NCI-H82 treated with DMSO at 0.1 percent for 48 hours (cell line): ENCODE data around the gene DDX39B.
"Not testable (repeated sequence)": the region's sequence is repeated elsewhere in the genome, so short reads cannot be mapped to it uniquely, and the experiment has no call there.

Experiments used
- DNase-seq: peaks from one replicate; lab custom pipeline; 2025; ENCODE audit not compliant: unreplicated experiment; lab: John Stamatoyannopoulos, UW

The DDX39B gene

GRCh38 chr6:31541658-31542521 is at the start of gene DDX39B:
DDX39B (minus strand) TSS chr6:31542003; CDS start chr6:31540532, 1,471 bp downstream.
- peak; percentile 96 for DNase-seq

- not testable (repeated sequence) for DNase-seq
Measured at GRCh38 chr6:31590691-31591090, 48.9 kb upstream of the DDX39B start.

GRCh38 chr6:31588871-31589650 is 47.3 kb upstream of the DDX39B start:
- no peak for DNase-seq

- no peak for DNase-seq
Measured at GRCh38 chr6:31587791-31588777, 46.3 kb upstream of the DDX39B start.

- DNase-seq, result no peak
Measured at GRCh38 chr6:31586599-31587281, 44.9 kb upstream of the DDX39B start.

- DNase-seq, result no peak
Measured at GRCh38 chr6:31586008-31586407, 44.2 kb upstream of the DDX39B start, which contains the start of gene LST1. LST1 (plus strand) TSS chr6:31586277; CDS start chr6:31587300, 1,023 bp downstream.

- DNase-seq, result no peak
Measured at GRCh38 chr6:31585491-31585890, 43.7 kb upstream of the DDX39B start.

GRCh38 chr6:31582230-31582643 is 40.4 kb upstream of the DDX39B start, which contains the start of gene LTB:
LTB (minus strand) TSS chr6:31582424; CDS start chr6:31582417, 7 bp downstream.
- DNase-seq, result no peak

GRCh38 chr6:31581434-31582229 is 39.8 kb upstream of the DDX39B start:
- DNase-seq, result no peak

GRCh38 chr6:31580807-31581433 is 39.1 kb upstream of the DDX39B start:
- DNase-seq, result peak; percentile 70

- no peak for DNase-seq
Measured at GRCh38 chr6:31580438-31580740, 38.6 kb upstream of the DDX39B start.

- DNase-seq, result no peak
Measured at GRCh38 chr6:31579546-31580437, 38.0 kb upstream of the DDX39B start.

GRCh38 chr6:31579119-31579505 is 37.3 kb upstream of the DDX39B start:
- DNase-seq, result no peak

- DNase-seq, result no peak
Measured at GRCh38 chr6:31578184-31579118, 36.6 kb upstream of the DDX39B start.

GRCh38 chr6:31577579-31577966 is 35.8 kb upstream of the DDX39B start:
- DNase-seq, result no peak

- DNase-seq, result no peak
Measured at GRCh38 chr6:31576897-31577578, 35.2 kb upstream of the DDX39B start.
